ENCODE results near the gene RALGAPA2. TPM values are rescaled to one million over a fixed set of nuclear protein-coding genes. Genes with fewer than 3 reads are reported as not detected.

RALGAPA2 gene
- total RNA-seq, 2 experiments from 2014 or later, result 21.2 to 21.9 TPM

GRCh38 chr20:20396794-20397193, 315.6 kb downstream of the RALGAPA2 start:
- peaks cover 36% of the 10 kb centered on the region for H3K36me3 Mint-ChIP-seq (ENCODE audit: low read depth)
- Histone ChIP-seq H3K27me3 (ENCODE audit: control insufficient read depth in 1 of 2, insufficient read depth in 2 of 2, low read length in 2 of 2) (no peaks in the 10 kb centered on the region), H3K4me1 (ENCODE audit: insufficient read depth, low read length) (no peaks in the 10 kb centered on the region), H3K36me3 (ENCODE audit: insufficient read depth, low read length) (peaks cover 5% of the 10 kb centered on the region), H3K27ac (ENCODE audit: low read depth in 1 of 2, low read length in 2 of 2) (no peak overlapping the region), H3K9me3 (ENCODE audit: control insufficient read depth in 1 of 2, insufficient read depth in 1 of 2, low read length in 2 of 2) (no peaks in the 10 kb centered on the region), H3K4me3 (ENCODE audit: low read length) (no peak overlapping the region)
- no peak overlapping the region for H3K4me3 Mint-ChIP-seq
- no peak for DNase-seq
- intact Hi-C loops (cut with DNase I, micrococcal nuclease), result no loop called here
- no peak for ATAC-seq (ENCODE audit: poor library complexity)
- no peaks in the 10 kb centered on the region for H3K9me3 Mint-ChIP-seq
- no peak overlapping the region for H3K27ac Mint-ChIP-seq
- ChIA-PET CTCF (no interaction called here), POLR2A (no interaction called here)
- no peaks in the 10 kb centered on the region for H3K4me1 Mint-ChIP-seq (ENCODE audit: low read depth)
- TF ChIP-seq, protein P1, sequence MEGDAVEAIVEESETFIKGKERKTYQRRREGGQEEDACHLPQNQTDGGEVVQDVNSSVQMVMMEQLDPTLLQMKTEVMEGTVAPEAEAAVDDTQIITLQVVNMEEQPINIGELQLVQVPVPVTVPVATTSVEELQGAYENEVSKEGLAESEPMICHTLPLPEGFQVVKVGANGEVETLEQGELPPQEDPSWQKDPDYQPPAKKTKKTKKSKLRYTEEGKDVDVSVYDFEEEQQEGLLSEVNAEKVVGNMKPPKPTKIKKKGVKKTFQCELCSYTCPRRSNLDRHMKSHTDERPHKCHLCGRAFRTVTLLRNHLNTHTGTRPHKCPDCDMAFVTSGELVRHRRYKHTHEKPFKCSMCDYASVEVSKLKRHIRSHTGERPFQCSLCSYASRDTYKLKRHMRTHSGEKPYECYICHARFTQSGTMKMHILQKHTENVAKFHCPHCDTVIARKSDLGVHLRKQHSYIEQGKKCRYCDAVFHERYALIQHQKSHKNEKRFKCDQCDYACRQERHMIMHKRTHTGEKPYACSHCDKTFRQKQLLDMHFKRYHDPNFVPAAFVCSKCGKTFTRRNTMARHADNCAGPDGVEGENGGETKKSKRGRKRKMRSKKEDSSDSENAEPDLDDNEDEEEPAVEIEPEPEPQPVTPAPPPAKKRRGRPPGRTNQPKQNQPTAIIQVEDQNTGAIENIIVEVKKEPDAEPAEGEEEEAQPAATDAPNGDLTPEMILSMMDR (IDR thresholded peaks at IDR 0.05), result no peak
- no peaks in the 10 kb centered on the region for H3K27me3 Mint-ChIP-seq

DNA sequence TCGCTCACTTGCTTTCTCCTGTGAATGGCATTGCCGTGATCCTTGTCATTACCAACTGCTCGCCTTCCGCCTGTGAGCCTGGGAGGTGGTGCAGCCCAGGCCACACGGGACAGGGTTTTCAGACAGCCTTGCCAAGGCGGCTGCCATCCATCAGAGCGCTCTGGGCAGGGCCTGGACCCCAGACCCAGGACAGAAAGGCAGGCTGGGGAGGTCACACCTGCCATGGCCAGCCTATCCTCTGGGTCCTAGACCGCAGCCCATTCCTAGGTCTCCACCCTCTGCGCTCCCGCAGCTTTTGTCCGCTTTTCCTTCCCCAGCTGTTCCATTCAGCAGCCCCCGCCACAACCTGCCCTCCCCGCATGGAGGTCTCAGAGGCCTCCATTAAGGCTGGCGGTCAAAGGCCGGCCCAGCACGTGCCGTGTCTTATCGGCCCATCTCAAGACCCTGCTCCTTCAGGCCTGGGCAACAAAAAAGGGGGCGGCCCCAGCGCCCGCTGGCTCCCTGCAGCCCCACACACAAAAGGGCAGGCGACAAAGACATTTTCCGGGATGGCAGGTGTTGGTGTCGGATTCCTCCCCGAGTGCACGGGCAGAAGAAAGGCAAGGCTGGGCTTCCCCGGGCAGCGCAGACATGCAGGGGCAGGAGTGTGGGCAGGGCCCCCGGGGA, 316.4 kb downstream of the RALGAPA2 start:
- peaks cover 41% of the 10 kb centered on the region for H3K36me3 Mint-ChIP-seq (ENCODE audit: low read depth)
- intact Hi-C loops (cut with DNase I, micrococcal nuclease), result no loop called here
- CTCF ChIA-PET, result no interaction called here
- H3K4me3 Mint-ChIP-seq, result no peak overlapping the region
- H3K9me3 Mint-ChIP-seq, result no peaks in the 10 kb centered on the region
- Histone ChIP-seq H3K36me3 (ENCODE audit: insufficient read depth, low read length) (peaks cover 5% of the 10 kb centered on the region), H3K27me3 (ENCODE audit: control insufficient read depth in 1 of 2, insufficient read depth in 2 of 2, low read length in 2 of 2) (no peaks in the 10 kb centered on the region), H3K9me3 (ENCODE audit: control insufficient read depth in 1 of 2, insufficient read depth in 1 of 2, low read length in 2 of 2) (no peaks in the 10 kb centered on the region), H3K4me3 (ENCODE audit: low read length) (no peak overlapping the region), H3K27ac (ENCODE audit: low read depth in 1 of 2, low read length in 2 of 2) (no peak overlapping the region), H3K4me1 (ENCODE audit: insufficient read depth, low read length) (no peaks in the 10 kb centered on the region)
- ATAC-seq (ENCODE audit: poor library complexity) (no peak), DNase-seq (no peak)
- H3K27ac Mint-ChIP-seq, result no peak overlapping the region
- POLR2A ChIA-PET, result no interaction called here
- TF ChIP-seq, protein P1 (IDR thresholded peaks at IDR 0.05), result no peak
- H3K4me1 Mint-ChIP-seq (ENCODE audit: low read depth), result no peaks in the 10 kb centered on the region
- no peaks in the 10 kb centered on the region for H3K27me3 Mint-ChIP-seq

GRCh38 chr20:20395087-20395486, 317.4 kb downstream of the RALGAPA2 start:
- no peaks in the 10 kb centered on the region for H3K4me1 Mint-ChIP-seq (ENCODE audit: low read depth)
- no peak overlapping the region for H3K27ac Mint-ChIP-seq
- Histone ChIP-seq H3K27me3 (ENCODE audit: control insufficient read depth in 1 of 2, insufficient read depth in 2 of 2, low read length in 2 of 2) (no peaks in the 10 kb centered on the region), H3K4me1 (ENCODE audit: insufficient read depth, low read length) (no peaks in the 10 kb centered on the region), H3K27ac (ENCODE audit: low read depth in 1 of 2, low read length in 2 of 2) (no peak overlapping the region), H3K4me3 (ENCODE audit: low read length) (no peak overlapping the region), H3K9me3 (ENCODE audit: control insufficient read depth in 1 of 2, insufficient read depth in 1 of 2, low read length in 2 of 2) (no peaks in the 10 kb centered on the region), H3K36me3 (ENCODE audit: insufficient read depth, low read length) (peaks cover 5% of the 10 kb centered on the region)
- ChIA-PET POLR2A (no interaction called here), CTCF (no interaction called here)
- H3K4me3 Mint-ChIP-seq, result no peak overlapping the region
- intact Hi-C loops (cut with DNase I, micrococcal nuclease), result no loop called here
- TF ChIP-seq, protein P1 (IDR thresholded peaks at IDR 0.05), result no peak
- H3K27me3 Mint-ChIP-seq, result no peaks in the 10 kb centered on the region
- ATAC-seq (ENCODE audit: poor library complexity) (no peak), DNase-seq (no peak)
- H3K36me3 Mint-ChIP-seq (ENCODE audit: low read depth), result peaks cover 50% of the 10 kb centered on the region
- no peaks in the 10 kb centered on the region for H3K9me3 Mint-ChIP-seq

All from CD4-positive, alpha-beta T cell (primary cell).